Retinal pigment epithelial cell (primary cell): Measurements from ENCODE around the gene NME9.

Source experiments
- DNase-seq: peaks from one replicate; pipeline ENCODE4 v3.0.0-alpha.2; 2010; ENCODE audit warnings: low read depth
- H3K4me3 ChIP-seq: 2 replicates; pipeline ENCODE4 v1.5.1; 2011; ENCODE audit warnings: mild to moderate bottlenecking, low read length, control low read depth, moderate library complexity
- CTCF ChIP-seq: conservative IDR thresholded peaks from 2 replicates; pipeline ENCODE4 v1.5.1; 2011; ENCODE audit warnings: low read depth, low read length, control low read depth, inconsistent platforms

The NME9 gene

GRCh38 chr3:138374573-138375134 is 45.0 kb upstream of the NME9 start:
- DNase-seq: no peak

DNA sequence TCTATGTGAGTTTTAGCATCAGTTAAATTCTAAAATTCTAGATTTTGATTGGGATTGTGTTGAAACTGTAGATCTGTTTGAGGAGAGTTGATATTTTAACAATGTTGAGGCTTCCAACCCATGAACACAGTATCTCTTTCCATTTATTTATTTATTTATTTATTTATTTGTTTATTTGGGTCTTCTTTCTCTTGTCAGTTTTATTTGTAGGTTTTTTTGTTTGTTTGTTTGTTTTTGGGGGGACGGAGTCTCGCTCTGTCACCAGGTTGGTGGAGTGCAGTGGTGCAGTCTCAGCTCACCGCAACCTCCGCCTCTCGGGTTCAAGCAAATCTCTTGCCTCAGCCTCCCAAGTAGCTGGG is 44.1 kb upstream of the NME9 start:
- H3K4me3 ChIP-seq: no peak overlapping the region
- DNase-seq: no peak
- TF ChIP-seq CTCF: no peak

More at GRCh38 chr3:138374573-138375134, 45.0 kb upstream of the NME9 start:
- H3K4me3 ChIP-seq: no peak overlapping the region
- TF ChIP-seq CTCF: no peak

- no peak for TF ChIP-seq CTCF
Measured at GRCh38 chr3:138373087-138373735, 43.6 kb upstream of the NME9 start.

DNA sequence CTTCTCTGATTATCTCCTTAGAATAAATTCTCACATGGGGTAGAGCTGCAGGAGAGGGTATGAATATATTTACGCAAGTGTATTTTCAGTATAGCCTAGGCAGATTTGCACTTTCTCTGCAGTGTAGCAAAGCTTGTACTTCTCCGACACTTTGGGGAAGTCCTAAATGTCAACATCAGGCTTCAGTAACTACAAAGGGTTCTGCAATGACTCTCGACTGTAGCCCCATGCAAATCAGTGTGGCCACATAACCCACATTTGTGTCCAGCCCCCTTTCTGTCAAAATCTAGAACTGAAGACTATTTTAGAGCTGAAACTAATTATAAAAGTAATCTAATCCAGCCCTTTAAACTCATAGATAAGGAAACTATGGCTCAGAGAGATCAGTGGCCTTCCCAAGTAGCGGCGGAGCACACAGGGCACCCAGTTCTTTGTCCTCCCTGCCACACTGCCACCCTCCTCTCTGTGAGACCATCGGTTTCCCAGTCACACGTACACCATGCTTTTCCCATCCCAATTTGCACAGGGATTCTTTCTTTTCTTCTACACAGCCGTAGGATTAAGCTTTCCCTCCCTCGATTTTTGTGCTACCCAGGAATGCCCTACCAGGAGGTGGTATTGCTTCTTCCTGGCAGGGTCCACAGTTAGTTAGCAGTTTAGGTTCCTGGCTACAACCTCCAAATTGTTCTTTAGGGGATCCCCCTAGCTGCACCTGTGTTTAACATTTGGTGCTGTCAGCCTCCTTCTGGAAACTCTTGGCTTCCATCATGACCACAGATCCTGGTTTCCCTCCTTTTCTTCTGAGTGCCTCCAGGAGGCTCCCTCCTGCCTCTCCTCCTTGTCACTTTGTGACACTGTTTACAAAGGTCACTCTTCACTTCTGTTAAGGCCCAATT is 41.7 kb upstream of the NME9 start:
- no peak for TF ChIP-seq CTCF
- no peak overlapping the region for H3K4me3 ChIP-seq
- DNase-seq: no peak

More at GRCh38 chr3:138373087-138373735, 43.6 kb upstream of the NME9 start:
- DNase-seq: no peak
- H3K4me3 ChIP-seq: no peak overlapping the region

- TF ChIP-seq CTCF: no peak
- DNase-seq: no peak
- no peak overlapping the region for H3K4me3 ChIP-seq
Measured at GRCh38 chr3:138370321-138370720, 40.7 kb upstream of the NME9 start.

- H3K4me3 ChIP-seq: no peak overlapping the region
- DNase-seq: no peak
- no peak for TF ChIP-seq CTCF
Measured at GRCh38 chr3:138369151-138369900, 39.7 kb upstream of the NME9 start.
